Ectodermal cell (in vitro differentiated cells): ENCODE data around the gene RPL26.
A peak's percentile ranks its signal among the peaks of the same experiment; 100 is the strongest.
"Not testable (repeated sequence)": the region's sequence is repeated elsewhere in the genome, so short reads cannot be mapped to it uniquely, and the experiment has no call there.

ENCODE experiments used
- H3K27ac ChIP-seq: 2 replicates; pipeline ENCODE4 v1.7.0; 2013; ENCODE audit warnings: mild to moderate bottlenecking, low read depth, low read length; ENCODE audit not compliant: insufficient read depth, poor library complexity, severe bottlenecking
- H3K27me3 ChIP-seq: 2 replicates; pipeline ENCODE4 v1.7.0; 2013; ENCODE audit warnings: mild to moderate bottlenecking, low read length; ENCODE audit not compliant: insufficient read depth, control insufficient read depth, poor library complexity, severe bottlenecking
- H3K36me3 ChIP-seq: one replicate; pipeline ENCODE4 v1.7.0; 2013; ENCODE audit warnings: low read length; ENCODE audit not compliant: control insufficient read depth, insufficient read depth
- H3K4me1 ChIP-seq: one replicate; pipeline ENCODE4 v1.7.0; 2013; ENCODE audit warnings: low read length; ENCODE audit not compliant: control insufficient read depth, insufficient read depth
- H3K4me3 ChIP-seq: 2 replicates; pipeline ENCODE4 v1.7.0; 2013; ENCODE audit warnings: low read depth, low read length, control low read depth; ENCODE audit not compliant: insufficient read depth
- H3K9me3 ChIP-seq: 2 replicates; pipeline ENCODE4 v1.7.0; 2013; ENCODE audit warnings: mild to moderate bottlenecking, low read length, moderate library complexity; ENCODE audit not compliant: control insufficient read depth
- WGBS, 2 experiments: methylation state at CpG; one replicate each; pipeline ENCODE4 v1.1.7; 2013; ENCODE audit warnings: missing lambda C conversion rate in 2 of 2; 5-methylcytosine and 5-hydroxymethylcytosine counted together

The RPL26 gene

DNA sequence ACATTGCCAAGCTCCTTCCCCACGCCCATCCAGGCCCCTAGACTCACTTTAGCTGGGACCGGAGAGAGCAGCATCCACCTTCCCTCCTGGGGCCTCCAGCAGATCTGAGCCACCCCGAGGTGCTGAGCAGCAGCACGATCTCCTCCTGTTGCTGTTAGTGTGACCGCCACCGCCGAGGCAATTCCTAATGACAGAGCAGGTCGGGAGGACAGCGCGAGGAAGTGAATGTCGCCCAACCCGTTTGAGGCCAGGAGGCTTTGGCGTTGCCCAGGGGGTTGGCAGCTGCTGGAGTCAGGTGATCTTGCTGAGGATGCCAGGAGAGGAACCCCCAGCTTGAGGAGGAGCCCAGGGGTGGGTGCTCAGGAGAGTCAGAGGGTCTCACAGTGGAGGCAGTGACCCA is 14.6 kb upstream of the RPL26 start, which contains the start of gene RNF222:
Gene RNF222 (minus strand): TSS at position 192 of the 400 bp plus-strand sequence. CDS start 4,366 bp downstream, outside the sequence.
- WGBS, 2 experiments = 81 to 84% methylated on average over 13 of the region's 13 CpGs

DNA sequence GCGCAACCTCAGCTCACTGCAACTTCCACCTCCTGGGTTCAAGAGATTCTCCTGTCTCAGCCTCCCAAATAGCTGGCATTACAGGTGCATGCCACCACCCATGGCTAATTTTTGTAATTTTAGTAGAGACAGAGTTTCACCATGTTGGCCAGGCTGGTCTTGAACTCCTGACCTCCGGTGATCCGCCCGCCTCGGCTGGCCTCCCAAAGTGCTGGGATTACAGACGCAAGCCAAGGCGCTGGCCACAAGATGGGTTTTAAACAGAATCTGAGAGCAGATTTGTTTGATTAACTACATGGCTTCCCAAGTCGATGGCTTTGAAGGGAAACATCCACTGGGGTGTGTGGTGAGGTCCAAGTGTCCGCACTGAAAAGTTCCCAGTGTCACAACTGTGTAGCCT is 11.5 kb upstream of the RPL26 start:
- H3K36me3 ChIP-seq, H3K27ac ChIP-seq, H3K4me1 ChIP-seq, H3K4me3 ChIP-seq, H3K9me3 ChIP-seq: not testable (repeated sequence)
- peaks cover 20% of the 10 kb centered on the region for H3K27me3 ChIP-seq
- WGBS, 2 experiments = 90% methylated on average over 9 of the region's 9 CpGs

More for the DNA sequence above, 14.6 kb upstream of the RPL26 start, which contains the start of gene RNF222:
- no peaks in the 10 kb centered on the region for H3K4me1 ChIP-seq
- no peaks in the 10 kb centered on the region for H3K36me3 ChIP-seq
- no peaks in the 10 kb centered on the region for H3K9me3 ChIP-seq
- H3K4me3 ChIP-seq = no peak within 1 kb of the TSS
- H3K27me3 ChIP-seq = peaks cover 20% of the 10 kb centered on the region
- no peak within 1 kb of the TSS for H3K27ac ChIP-seq

DNA sequence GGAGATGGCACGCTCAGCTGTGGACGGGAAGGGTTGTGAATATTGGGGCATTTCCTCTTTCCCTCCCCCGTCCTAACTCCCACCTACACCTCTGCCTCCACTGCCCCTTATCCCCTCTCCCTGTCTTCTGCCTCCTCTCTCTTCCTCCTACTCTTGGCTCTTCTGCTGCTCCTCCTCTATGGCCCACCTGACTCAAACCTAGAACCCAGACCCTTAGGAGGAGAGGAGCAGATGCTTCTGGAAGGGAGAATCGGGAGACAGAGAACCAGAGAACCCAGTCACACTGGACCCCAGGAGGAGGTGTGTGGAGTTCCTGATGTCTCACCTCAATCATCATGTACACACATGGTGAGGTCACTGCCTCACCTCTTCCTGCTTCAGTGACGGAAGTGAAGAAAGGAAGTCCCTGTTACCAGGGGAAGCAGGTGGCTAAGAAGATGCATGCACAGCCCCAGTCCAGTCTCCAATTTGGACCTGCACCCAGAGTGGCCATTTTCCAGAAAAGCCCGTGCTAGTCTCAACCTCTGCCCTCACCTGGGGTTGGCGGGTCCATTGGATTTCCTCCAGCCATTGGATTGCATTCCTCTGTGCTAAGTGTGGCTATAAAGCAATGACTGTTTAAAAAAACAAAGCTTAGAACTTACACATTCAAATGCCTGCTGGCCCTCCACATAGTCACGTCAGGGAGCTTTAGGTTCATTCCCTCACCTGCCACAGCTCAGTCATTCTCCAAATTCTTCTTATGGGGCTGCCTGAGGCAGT is 10.7 kb upstream of the RPL26 start:
- no peak overlapping the region for H3K4me3 ChIP-seq
- WGBS, 2 experiments = 84 to 87% methylated on average over 8 of the region's 8 CpGs
- no peak overlapping the region for H3K27ac ChIP-seq
- H3K9me3 ChIP-seq = no peaks in the 10 kb centered on the region
- H3K27me3 ChIP-seq = peaks cover 20% of the 10 kb centered on the region
- peaks cover 4% of the 10 kb centered on the region for H3K4me1 ChIP-seq
- no peaks in the 10 kb centered on the region for H3K36me3 ChIP-seq

DNA sequence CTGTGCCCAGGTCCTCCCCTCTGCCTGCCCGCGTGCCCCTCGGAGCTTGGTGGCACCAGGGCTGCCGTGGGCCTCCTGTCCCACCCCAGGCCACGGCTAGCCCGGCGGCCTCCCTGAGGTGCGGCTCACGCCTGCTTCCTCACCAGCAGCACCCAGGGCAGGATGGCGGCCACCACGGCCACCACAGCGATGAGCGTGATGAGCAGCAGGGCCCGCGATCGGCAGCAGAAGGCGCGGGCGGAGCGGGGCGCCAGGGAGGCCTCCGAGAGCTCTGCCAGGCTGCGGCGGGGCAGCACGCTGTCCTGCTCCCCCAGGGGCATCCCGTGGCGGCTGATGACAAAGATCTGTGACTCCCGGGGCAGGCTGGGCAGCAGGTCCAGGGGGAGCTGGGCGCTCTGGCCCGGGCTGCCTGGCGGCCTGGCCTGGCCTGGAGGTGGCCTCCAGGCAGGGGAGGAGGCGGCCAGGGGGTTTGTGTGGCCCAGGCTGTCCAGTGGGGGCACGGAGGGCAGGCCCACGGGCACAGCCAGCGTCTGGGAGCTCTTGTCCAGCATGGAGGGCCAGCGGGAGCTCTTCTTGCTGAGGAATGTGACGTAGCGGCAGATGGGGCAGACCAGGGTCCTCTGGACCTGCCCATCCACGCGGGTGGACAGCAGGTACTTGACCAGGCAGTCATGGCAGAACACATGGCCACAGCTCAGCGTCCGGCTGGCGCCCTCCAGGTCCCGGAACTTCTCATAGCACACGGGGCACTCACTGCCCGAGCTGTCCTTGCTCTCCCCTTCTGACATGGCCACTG is 9.9 kb upstream of the RPL26 start:
- H3K36me3 ChIP-seq = no peaks in the 10 kb centered on the region
- 92 to 93% methylated on average over 46 of the region's 46 CpGs for WGBS, 2 experiments
- no peaks in the 10 kb centered on the region for H3K9me3 ChIP-seq
- H3K27me3 ChIP-seq = peaks cover 19% of the 10 kb centered on the region
- H3K4me3 ChIP-seq = no peak overlapping the region
- H3K27ac ChIP-seq = no peak overlapping the region
- peaks cover 4% of the 10 kb centered on the region for H3K4me1 ChIP-seq

DNA sequence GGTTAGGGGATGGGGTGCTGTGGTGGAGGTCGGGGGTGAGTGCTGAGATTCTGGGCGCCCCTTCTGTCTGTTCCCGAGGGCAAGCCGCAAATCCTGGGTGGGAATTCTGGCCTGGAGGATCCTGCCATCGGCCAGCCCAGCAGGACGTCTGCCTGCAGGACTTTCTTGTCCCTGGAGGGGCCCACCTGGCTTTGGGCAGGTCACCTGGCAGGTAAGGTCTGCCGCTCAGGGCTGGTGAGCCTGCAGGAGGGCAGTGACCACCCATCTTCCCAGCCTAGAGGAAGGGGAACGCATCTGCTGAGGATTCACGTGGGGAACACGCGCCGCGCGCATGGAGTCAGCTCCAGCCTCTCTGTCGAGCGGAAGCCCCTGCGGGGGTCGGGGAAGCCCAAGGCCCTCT is 9.3 kb upstream of the RPL26 start:
- no peaks in the 10 kb centered on the region for H3K9me3 ChIP-seq
- H3K36me3 ChIP-seq = no peaks in the 10 kb centered on the region
- WGBS, 2 experiments = 82 to 86% methylated on average over 18 of the region's 18 CpGs
- H3K27ac ChIP-seq = no peak overlapping the region
- H3K4me3 ChIP-seq = no peak overlapping the region
- H3K4me1 ChIP-seq = peaks cover 4% of the 10 kb centered on the region
- H3K27me3 ChIP-seq = peaks cover 15% of the 10 kb centered on the region

DNA sequence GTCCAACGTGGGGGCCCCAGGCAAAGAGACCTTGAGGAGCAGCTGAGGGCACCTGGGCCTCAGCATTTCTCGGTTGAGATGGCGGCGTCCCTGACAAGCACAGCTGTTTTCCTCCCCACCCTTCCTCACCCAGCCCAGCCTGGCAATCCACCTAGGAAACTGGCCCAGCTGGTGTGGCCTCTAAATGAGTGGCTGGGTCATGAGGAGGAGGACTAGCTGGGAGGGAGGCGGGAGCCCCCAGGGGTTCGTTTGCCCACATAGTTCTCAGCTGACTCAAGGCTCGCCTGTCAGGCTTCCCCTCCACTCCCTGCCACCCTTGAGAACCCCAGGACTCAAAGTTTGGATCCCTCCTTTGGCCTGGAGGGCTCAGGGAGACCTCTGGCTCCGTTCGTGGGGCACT is 8.7 kb upstream of the RPL26 start:
- whole genome bisulfite sequencing, 2 experiments = 64 to 66% methylated on average over 9 of the region's 9 CpGs
- Histone ChIP-seq H3K27ac (no peak overlapping the region), H3K4me3 (no peak overlapping the region), H3K36me3 (no peaks in the 10 kb centered on the region), H3K4me1 (peaks cover 4% of the 10 kb centered on the region), H3K27me3 (peaks cover 13% of the 10 kb centered on the region), H3K9me3 (no peaks in the 10 kb centered on the region)

DNA sequence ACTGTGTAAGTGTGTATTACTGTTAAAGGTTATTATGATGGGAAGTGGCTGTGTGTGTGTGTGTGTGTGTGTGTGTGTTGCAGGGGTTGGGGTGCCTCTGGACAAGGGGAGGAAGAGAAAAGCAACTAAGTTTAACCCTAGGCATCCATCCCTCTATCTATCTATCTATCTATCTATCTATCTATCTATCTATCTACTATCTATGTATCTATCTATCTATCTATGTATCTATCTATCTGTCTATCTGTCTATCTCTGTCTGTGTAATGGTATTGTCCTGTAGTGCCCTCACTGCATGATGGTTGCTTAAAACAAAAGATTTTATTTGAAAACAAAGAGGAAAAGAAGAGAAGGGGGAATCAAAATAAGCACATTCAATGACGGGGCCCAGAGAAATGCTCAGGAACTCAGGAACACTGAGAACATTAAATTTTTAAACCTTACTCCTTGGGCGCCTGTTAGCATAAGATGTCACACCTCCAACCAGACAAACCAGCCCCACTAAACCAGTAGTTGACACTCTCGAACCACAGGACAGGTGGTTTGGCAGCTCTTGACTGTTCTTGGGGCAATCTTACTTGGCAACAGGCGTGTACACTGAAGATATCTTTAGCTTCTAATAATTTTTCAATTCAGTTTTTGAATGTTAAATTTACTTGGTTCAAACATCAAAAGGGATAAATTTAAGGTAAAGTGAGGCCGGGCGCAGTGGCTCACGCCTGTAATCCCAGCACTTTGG is 5.1 kb upstream of the RPL26 start:
- WGBS, 2 experiments = 90 to 94% methylated on average over 6 to 7 of the region's 7 CpGs
- H3K4me1 ChIP-seq = peaks cover 4% of the 10 kb centered on the region
- H3K36me3 ChIP-seq = no peaks in the 10 kb centered on the region
- H3K27ac ChIP-seq = no peak overlapping the region
- no peak overlapping the region for H3K4me3 ChIP-seq
- no peaks in the 10 kb centered on the region for H3K27me3 ChIP-seq
- H3K9me3 ChIP-seq = no peaks in the 10 kb centered on the region

DNA sequence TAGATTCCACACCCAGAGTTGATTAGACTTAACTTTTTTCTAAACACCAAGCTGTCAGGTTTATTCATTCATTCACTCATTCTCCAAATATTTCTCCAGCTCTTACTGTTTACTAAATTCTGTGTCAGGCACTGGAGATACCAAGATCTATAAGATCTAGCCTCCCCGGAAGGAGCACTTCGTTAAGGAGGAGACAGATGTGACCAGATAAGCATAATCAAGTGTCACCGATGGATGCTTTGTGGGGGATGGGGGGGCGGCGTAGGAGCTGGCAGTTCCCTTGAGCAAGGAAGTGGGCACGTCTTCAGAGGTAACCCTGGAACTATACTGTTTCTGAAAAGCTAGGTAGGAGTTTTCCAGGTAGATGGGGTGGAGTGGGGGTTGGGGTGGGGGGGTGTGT is 3.8 kb upstream of the RPL26 start:
- H3K27ac ChIP-seq = no peak overlapping the region
- H3K4me1 ChIP-seq = peaks cover 4% of the 10 kb centered on the region
- no peaks in the 10 kb centered on the region for H3K9me3 ChIP-seq
- no peaks in the 10 kb centered on the region for H3K27me3 ChIP-seq
- no peak overlapping the region for H3K4me3 ChIP-seq
- 90 to 92% methylated on average over 6 of the region's 6 CpGs for WGBS, 2 experiments
- no peaks in the 10 kb centered on the region for H3K36me3 ChIP-seq

DNA sequence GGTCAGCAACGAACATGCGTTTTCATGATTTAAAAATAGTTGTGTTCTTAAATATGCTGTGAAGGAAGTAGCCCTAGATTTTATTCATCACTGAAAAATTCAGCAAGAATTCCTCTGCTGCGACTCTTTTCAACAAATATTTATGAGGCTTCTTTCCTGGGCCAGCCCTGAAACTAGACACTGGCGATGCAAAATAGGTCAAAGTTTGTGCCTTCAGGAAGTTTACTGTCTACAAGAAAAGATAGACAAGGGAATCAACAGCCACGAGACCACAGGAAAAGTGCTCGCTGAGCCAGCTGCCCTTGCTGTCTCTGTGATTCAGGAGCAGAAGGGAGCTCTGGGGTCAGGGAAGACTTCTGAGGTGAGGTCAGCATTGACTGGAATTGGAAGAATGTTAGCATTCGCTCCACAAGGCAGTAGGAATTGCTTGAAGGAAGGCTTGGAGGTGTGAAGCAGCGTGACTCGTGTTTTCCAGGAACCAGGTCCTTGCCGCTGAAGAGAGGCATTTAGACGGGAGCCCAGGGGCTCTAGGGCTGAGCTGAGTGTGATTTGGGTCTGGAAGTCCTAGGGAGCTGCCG is 1.9 kb upstream of the RPL26 start:
- Histone ChIP-seq H3K4me3 (no peak overlapping the region), H3K27me3 (no peaks in the 10 kb centered on the region), H3K9me3 (no peaks in the 10 kb centered on the region), H3K27ac (peak overlapping the region; percentile 48), H3K36me3 (peaks cover 15% of the 10 kb centered on the region), H3K4me1 (peaks cover 4% of the 10 kb centered on the region)
- 80 to 84% methylated on average over 12 of the region's 12 CpGs for WGBS, 2 experiments

DNA sequence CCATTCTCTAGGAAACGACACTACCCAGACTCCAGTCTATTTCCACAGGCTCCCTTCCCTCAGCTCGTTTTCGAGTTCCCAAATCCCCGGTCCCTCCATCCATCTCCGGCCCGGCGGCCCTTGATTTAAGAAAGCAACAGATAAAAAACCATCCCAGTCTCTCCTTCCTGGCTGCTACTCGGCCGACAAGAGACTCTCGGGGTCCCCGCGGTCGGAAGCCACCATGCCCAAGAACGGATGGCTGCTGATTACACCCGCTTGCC is 182 bp downstream of the RPL26 start:
- Histone ChIP-seq H3K4me1 (peaks cover 4% of the 10 kb centered on the region), H3K36me3 (peaks cover 29% of the 10 kb centered on the region)
- WGBS, 2 experiments = 0% methylated on average over 15 of the region's 15 CpGs

More for the DNA sequence above, 182 bp downstream of the RPL26 start:
- peak overlapping the region; percentile 91 for H3K27ac ChIP-seq
- H3K9me3 ChIP-seq = no peaks in the 10 kb centered on the region
- H3K4me3 ChIP-seq = peak overlapping the region; percentile 93
- no peaks in the 10 kb centered on the region for H3K27me3 ChIP-seq
